GM18951 (cell line): ENCODE measurements around the gene G0S2.

Source experiments
- POLR2A ChIP-seq: IDR thresholded peaks from 4 replicates; pipeline ENCODE4 v1.6.1; 2011; ENCODE audit warnings: mild to moderate bottlenecking; ENCODE audit not compliant: insufficient read length, insufficient read depth; ENCODE audit errors: extremely low read depth
- in situ Hi-C: fragments of 300-500 bp; cut with MboI; formaldehyde crosslinking; loops from one replicate; pipeline ENCODE4 v1.12.0; 2022; ENCODE audit warnings: low sequenced_read_pairs, mixed read lengths, inconsistent platforms; ENCODE audit not compliant: unreplicated experiment

The G0S2 gene

GRCh38 chr1:209703834-209704504 is 28.8 kb downstream of the G0S2 start:
- in situ Hi-C loops, result no loop called here
- no peak for TF ChIP-seq POLR2A

GRCh38 chr1:209704584-209704983 is 29.4 kb downstream of the G0S2 start, which contains the start of gene HSD11B1:
Gene HSD11B1 (plus strand): TSS chr1:209704846. CDS start chr1:209704943, 97 bp downstream.
- in situ Hi-C loops, result no loop called here
- TF ChIP-seq POLR2A, result no peak

- in situ Hi-C loops, result no loop called here
- no peak for TF ChIP-seq POLR2A
These were observed 29.9 kb downstream of the G0S2 start for GRCh38 chr1:209705033-209705598.

DNA sequence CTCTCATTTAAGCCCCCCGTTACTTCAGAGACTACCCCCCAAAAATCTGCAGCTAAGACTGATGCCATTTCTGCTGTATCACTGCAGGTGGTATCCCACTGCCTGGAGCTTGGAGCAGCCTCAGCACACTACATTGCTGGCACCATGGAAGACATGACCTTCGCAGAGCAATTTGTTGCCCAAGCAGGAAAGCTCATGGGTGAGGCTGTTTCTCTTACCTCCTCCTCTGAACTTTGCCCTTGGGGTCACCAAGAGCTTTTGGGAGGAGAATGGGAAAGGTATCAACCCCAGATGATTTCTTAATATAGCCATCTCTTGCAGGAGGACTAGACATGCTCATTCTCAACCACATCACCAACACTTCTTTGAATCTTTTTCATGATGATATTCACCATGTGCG is 31.4 kb downstream of the G0S2 start:
- in situ Hi-C loops, result no loop called here
- TF ChIP-seq POLR2A, result no peak

GRCh38 chr1:209707308-209707707 is 32.1 kb downstream of the G0S2 start:
- TF ChIP-seq POLR2A, result no peak

DNA sequence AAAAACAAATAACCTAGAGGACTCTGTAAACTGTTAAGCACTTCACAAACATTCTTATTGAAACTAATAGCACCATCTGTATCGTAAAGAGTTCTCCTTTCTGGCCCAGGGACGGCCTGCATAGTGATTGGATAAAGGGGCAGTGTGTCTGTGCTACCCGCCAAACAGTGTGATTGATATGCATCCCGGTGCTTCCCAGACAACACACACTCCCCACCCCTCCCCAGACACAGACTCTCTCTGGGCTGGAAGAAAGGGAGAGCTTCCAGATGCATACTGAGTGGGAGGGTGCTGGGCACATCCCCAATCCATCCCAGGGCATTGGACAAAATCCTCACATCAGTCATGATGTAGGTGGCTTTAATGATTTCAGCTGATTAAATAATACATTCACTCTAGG is 33.1 kb downstream of the G0S2 start:
- no peak for TF ChIP-seq POLR2A
- in situ Hi-C loops, result no loop called here

More at GRCh38 chr1:209707308-209707707, 32.1 kb downstream of the G0S2 start:
- in situ Hi-C loops, result no loop called here

DNA sequence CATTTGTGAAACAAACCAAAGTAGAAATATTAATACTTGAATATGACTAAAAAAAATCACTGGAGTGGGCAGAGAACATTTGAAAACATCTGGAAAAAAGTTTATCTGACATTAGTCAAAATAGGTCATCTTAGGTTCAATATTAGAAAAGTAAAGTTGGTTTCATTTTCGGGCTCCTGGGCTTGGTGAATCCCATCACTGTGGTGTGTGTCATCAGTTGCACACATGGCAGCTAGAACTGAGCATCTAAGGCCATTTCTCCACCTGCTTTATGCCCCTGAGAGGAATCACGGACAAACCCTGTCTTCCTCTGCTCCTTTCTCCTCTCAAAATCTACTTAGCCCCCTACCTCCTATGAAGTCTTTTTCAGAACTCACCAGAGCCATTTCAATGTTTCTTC is 34.9 kb downstream of the G0S2 start:
- in situ Hi-C loops, result no loop called here
- TF ChIP-seq POLR2A, result no peak

- in situ Hi-C loops, result no loop called here
- TF ChIP-seq POLR2A, result no peak
These were observed 35.6 kb downstream of the G0S2 start for GRCh38 chr1:209710847-209711246.

- TF ChIP-seq POLR2A, result no peak
- in situ Hi-C loops, result no loop called here
These were observed 39.1 kb downstream of the G0S2 start for GRCh38 chr1:209714338-209714737.

GRCh38 chr1:209715314-209715713 is 40.1 kb downstream of the G0S2 start:
- in situ Hi-C loops, result no loop called here
- no peak for TF ChIP-seq POLR2A

DNA sequence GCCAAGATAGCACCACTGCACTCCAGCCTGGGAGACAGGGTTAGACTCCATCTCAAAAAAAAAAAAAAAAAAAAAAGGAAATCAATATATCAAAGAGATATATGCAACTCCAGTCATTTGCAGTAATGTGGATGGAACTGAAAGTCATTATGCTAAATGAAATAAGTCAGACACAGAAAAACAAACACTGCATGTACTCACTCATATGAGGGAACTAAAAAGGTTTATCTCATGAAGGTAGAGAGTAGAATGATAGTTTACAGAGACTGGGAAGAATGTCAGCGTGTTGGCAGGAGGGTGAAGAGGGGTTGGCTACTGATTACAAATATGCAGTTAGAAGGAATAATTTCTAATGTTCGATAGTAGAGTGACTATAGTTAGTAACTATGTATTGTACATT is 42.6 kb downstream of the G0S2 start:
- in situ Hi-C loops, result no loop called here
- no peak for TF ChIP-seq POLR2A

- in situ Hi-C loops, result no loop called here
- no peak for TF ChIP-seq POLR2A
These were observed 45.1 kb downstream of the G0S2 start for GRCh38 chr1:209720326-209720725.

DNA sequence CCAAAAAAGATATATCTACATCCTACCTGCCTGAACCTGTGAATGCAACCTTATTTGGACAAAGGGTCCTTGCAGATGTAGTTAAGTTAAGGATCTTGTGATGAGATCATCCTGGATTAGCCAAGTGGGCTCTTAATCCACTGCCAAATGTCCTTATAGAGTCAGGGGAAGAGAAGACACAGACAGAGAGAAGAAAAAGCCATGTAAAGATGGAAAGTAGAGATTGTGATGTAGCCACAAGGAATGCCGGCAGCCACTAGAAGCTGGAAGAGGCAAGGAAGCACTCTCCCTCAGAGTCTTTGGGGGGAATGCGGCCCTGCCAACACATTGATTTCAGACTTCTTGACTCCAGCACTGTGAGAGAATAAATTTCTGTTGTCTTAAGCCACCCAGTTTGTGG is 45.6 kb downstream of the G0S2 start:
- in situ Hi-C loops, result no loop called here
- no peak for TF ChIP-seq POLR2A

DNA sequence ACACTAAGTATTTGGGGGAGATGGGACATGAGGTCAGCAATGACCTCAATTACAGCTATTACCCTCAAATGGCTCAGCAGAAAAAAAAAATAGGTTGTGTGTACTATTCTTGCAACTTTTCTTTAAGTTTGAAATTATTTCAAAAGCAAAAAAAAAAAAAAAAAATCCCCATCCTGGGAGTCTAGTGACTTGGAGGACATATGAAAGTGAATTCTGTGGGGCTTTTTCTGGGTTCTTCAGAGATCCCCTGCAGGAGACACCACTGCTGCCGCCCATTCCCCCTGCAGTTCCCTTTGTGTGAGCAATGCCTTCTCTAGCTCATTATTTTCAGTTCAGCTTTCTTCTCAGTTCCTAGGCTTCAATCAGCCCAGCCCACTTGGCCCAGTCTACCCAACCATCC is 46.1 kb downstream of the G0S2 start:
- in situ Hi-C loops, result no loop called here
- TF ChIP-seq POLR2A, result no peak

- in situ Hi-C loops, result no loop called here
- TF ChIP-seq POLR2A, result no peak
These were observed 48.1 kb downstream of the G0S2 start for GRCh38 chr1:209723265-209723664.
